ENCODE data around the gene CLIP4. TPM values are rescaled to one million over a fixed set of nuclear protein-coding genes. Genes with fewer than 3 reads are reported as not detected.

Gene CLIP4
- total and polyA plus RNA-seq, 2 experiments from 2014 or later, result 4.2 to 7.0 TPM

- no peak for DNase-seq (ENCODE audit: low read depth in 1 of 2, low spot score in 1 of 2)
Observed at GRCh38 chr2:29147963-29148362, 32.7 kb downstream of the CLIP4 start.

GRCh38 chr2:29154610-29155009 is 39.4 kb downstream of the CLIP4 start:
- Histone ChIP-seq H3K27ac (no peak overlapping the region), H3K9me3 (ENCODE audit: low read depth) (no peaks in the 10 kb centered on the region), H3K4me3 (no peak overlapping the region), H3K27me3 (peaks cover 19% of the 10 kb centered on the region), H3K4me1 (ENCODE audit: low read depth) (peaks cover 9% of the 10 kb centered on the region), H3K36me3 (no peaks in the 10 kb centered on the region)
- DNase-seq (ENCODE audit: low read depth in 1 of 2, low spot score in 1 of 2), result no peak
- no peak for TF ChIP-seq CTCF (IDR thresholded peaks at IDR 0.05; ENCODE audit: low read depth, low read length)

More at GRCh38 chr2:29147963-29148362, 32.7 kb downstream of the CLIP4 start:
- no peak for TF ChIP-seq CTCF (IDR thresholded peaks at IDR 0.05; ENCODE audit: low read depth, low read length)
- Histone ChIP-seq H3K27me3 (peaks cover 7% of the 10 kb centered on the region), H3K4me3 (no peak overlapping the region), H3K9me3 (ENCODE audit: low read depth) (no peaks in the 10 kb centered on the region), H3K36me3 (no peaks in the 10 kb centered on the region), H3K27ac (no peak overlapping the region), H3K4me1 (ENCODE audit: low read depth) (no peaks in the 10 kb centered on the region)

GRCh38 chr2:29155578-29155977 is 40.4 kb downstream of the CLIP4 start:
- Histone ChIP-seq H3K27ac (no peak overlapping the region), H3K27me3 (peaks cover 21% of the 10 kb centered on the region), H3K4me1 (ENCODE audit: low read depth) (peaks cover 9% of the 10 kb centered on the region), H3K36me3 (no peaks in the 10 kb centered on the region), H3K9me3 (ENCODE audit: low read depth) (no peaks in the 10 kb centered on the region), H3K4me3 (no peak overlapping the region)
- no peak for TF ChIP-seq CTCF (IDR thresholded peaks at IDR 0.05; ENCODE audit: low read depth, low read length)
- peak in 1 of 2 donors; percentile 23 for DNase-seq (ENCODE audit: low read depth in 1 of 2, low spot score in 1 of 2)

DNA sequence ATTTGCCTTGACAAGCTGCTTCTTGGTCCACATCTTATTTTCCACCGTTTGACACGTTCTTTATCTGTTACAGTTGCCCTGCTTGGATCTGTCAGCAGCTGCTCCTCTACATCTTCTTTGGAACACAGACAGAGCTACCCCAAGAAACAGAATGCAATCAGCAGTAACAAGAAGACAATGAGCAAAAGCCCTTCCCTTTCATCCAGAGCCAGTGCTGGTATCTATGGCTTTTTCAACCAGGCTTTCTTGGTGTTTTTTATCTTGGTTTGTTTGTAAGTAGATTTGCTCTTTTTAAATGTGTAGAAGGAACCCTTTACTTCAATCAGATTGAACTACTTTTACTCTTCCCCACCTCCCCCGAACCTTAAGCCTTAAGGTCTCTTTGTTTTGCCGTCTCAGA is 41.9 kb downstream of the CLIP4 start:
- Histone ChIP-seq H3K36me3 (no peaks in the 10 kb centered on the region), H3K27me3 (peaks cover 30% of the 10 kb centered on the region), H3K9me3 (ENCODE audit: low read depth) (no peaks in the 10 kb centered on the region), H3K27ac (no peak overlapping the region), H3K4me3 (no peak overlapping the region), H3K4me1 (ENCODE audit: low read depth) (peaks cover 9% of the 10 kb centered on the region)
- peak in 1 of 2 donors; percentile 3 for DNase-seq (ENCODE audit: low read depth in 1 of 2, low spot score in 1 of 2)
- TF ChIP-seq CTCF (IDR thresholded peaks at IDR 0.05; ENCODE audit: low read depth, low read length), result no peak

DNA sequence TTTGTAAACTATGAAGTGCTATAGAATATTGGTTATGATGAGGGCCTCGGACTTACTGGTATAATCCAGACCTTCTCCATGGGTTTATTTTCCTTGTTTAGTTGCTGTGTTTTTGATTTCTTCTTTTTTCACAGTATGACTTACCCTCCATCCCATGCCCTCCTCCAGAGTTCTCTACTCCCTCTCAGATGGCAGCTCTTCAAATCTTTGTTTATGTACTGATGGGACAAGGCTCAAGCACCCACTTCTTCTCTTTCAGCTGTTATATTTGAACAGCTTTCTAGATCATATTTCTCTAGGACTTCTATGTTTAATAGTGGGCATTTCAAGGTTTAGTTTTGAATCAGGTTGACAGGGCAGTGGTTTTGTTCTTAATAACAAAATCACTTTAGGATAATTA is 43.9 kb downstream of the CLIP4 start:
- Histone ChIP-seq H3K27ac (no peak overlapping the region), H3K4me3 (no peak overlapping the region), H3K27me3 (peaks cover 32% of the 10 kb centered on the region), H3K4me1 (ENCODE audit: low read depth) (peaks cover 9% of the 10 kb centered on the region), H3K36me3 (no peaks in the 10 kb centered on the region), H3K9me3 (ENCODE audit: low read depth) (no peaks in the 10 kb centered on the region)
- no peak for DNase-seq (ENCODE audit: low read depth in 1 of 2, low spot score in 1 of 2)
- TF ChIP-seq CTCF (IDR thresholded peaks at IDR 0.05; ENCODE audit: low read depth, low read length), result no peak

DNA sequence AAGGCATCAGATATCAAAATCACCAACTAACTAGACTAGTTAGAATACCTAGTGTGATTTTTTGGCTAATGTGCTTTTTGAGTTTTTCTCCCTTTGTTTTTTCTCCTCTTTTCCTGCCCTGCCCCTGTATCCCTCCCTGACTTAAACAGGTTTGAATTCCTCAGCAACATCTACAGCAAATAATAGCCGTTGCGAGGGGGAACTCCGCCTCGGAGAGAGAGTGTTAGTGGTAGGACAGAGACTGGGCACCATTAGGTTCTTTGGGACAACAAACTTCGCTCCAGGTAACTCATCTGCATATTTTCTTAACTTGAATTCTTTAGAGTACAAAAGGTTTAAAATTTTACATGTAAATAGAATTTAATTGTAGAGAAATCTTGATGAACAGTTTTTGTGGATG is 45.0 kb downstream of the CLIP4 start:
- no peaks in the 10 kb centered on the region for H3K9me3 ChIP-seq (ENCODE audit: low read depth)
- H3K36me3 ChIP-seq, result no peaks in the 10 kb centered on the region
- no peak for TF ChIP-seq CTCF (IDR thresholded peaks at IDR 0.05; ENCODE audit: low read depth, low read length)
- no peak overlapping the region for H3K4me3 ChIP-seq
- DNase-seq (ENCODE audit: low read depth in 1 of 2, low spot score in 1 of 2), result no peak
- H3K27me3 ChIP-seq, result peaks cover 22% of the 10 kb centered on the region
- no peak overlapping the region for H3K27ac ChIP-seq
- H3K4me1 ChIP-seq (ENCODE audit: low read depth), result peaks cover 9% of the 10 kb centered on the region

All from cardiac muscle cell (in vitro differentiated cells and primary cell).